K562 (cell line): ENCODE results near the gene CTBP2. TPM values are rescaled to one million over a fixed set of nuclear protein-coding genes. Genes with fewer than 3 reads are reported as not detected.

Experiments
- ATAC-seq: fragments of 200-7000 bp; cut with Tn5 transposase; 3 replicates; pipeline ENCODE4 v1.9.1; 2020; ENCODE audit warnings: moderate library complexity
- BruUV-seq: library from RNA; stranded (reverse); fragments of 400-500 nt; replicated peaks from 2 replicates; lab custom pipeline; 2021; lab: Mats Ljungman, UMichigan
- CTCF ChIA-PET: fragments of 300-600 bp; formaldehyde crosslinking; extraction: SDS; loops from one replicate; lab custom pipeline; 2021; ENCODE audit warnings: low intra/inter-chr PET ratio; lab: Yijun Ruan, JAX
- POLR2A ChIA-PET: fragments of 300-600, 350-650 bp; sonication (Branson Sonifier 250); formaldehyde crosslinking; extraction: SDS; loops from one replicate; lab custom pipeline; 2021; ENCODE audit warnings: antibody characterized with exemption, inconsistent platforms; lab: Yijun Ruan, JAX
- DNase-seq, 4 experiments: peaks; one replicate each; pipeline versions ENCODE4 v3.0.0 to v3.0.0-alpha.2; 2011 to 2018; ENCODE audit warnings: low spot score in 3 of 4, mixed read lengths in 3 of 4; ENCODE audit errors: extremely low read depth in 1 of 4
- FAIRE-seq: peaks from 2 replicates; lab custom pipeline; 2011; peaks lifted over from hg19 to GRCh38; lab: Jason Lieb, UNC
- H2AFZ ChIP-seq: 2 replicates; pipeline ENCODE4 v1.6.0; 2011; ENCODE audit warnings: low read depth, low read length, control low read depth, inconsistent platforms
- H3K27ac ChIP-seq: fragments of 200-600 bp; 3 replicates; pipeline ENCODE4 v1.8.0; 2011; ENCODE audit warnings: low read depth, mild to moderate bottlenecking, control low read depth, inconsistent platforms, low read length, moderate library complexity, mixed read lengths; ENCODE audit errors: extremely low read depth
- H3K27me3 ChIP-seq, 2 experiments: fragments of 300-600 bp in 1 of 2; 2 replicates in 1 of 2; 3 replicates in 1 of 2; pipeline versions ENCODE4 v1.6.0 to v1.8.0; 2011; ENCODE audit warnings: inconsistent platforms in 2 of 2, low read length in 2 of 2, mild to moderate bottlenecking in 1 of 2, mixed read lengths in 1 of 2, moderate library complexity in 1 of 2; ENCODE audit not compliant: control insufficient read depth in 2 of 2, insufficient read depth in 2 of 2
- H3K36me3 ChIP-seq: fragments of 300-600 bp; 3 replicates; pipeline ENCODE4 v1.8.0; 2011; ENCODE audit warnings: mild to moderate bottlenecking, low read length, inconsistent platforms; ENCODE audit not compliant: control insufficient read depth, insufficient read depth
- H3K4me1 ChIP-seq, 2 experiments: fragments of 200-600 bp in 1 of 2; replicated peaks in 1 of 2; 2 replicates in 1 of 2; 3 replicates in 1 of 2; pipeline versions ENCODE4 v1.5.1 to v1.8.0; 2011; ENCODE audit warnings: inconsistent platforms in 2 of 2, low read length in 2 of 2, mild to moderate bottlenecking in 1 of 2, mixed read lengths in 1 of 2, moderate library complexity in 1 of 2; ENCODE audit not compliant: control insufficient read depth in 2 of 2, insufficient read depth in 2 of 2
- H3K4me2 ChIP-seq: 2 replicates; pipeline ENCODE4 v1.6.1; 2011; ENCODE audit warnings: low read length, control low read depth, inconsistent platforms, mixed read lengths; ENCODE audit not compliant: insufficient read depth
- H3K4me3 ChIP-seq: fragments of 200-600 bp; sonication (generic), shearing (Covaris generic); 2 replicates; pipeline ENCODE4 v1.5.1; 2016; ENCODE audit warnings: control low read depth, inconsistent platforms
- H3K79me2 ChIP-seq: fragments of 200-600 bp; 3 replicates; pipeline ENCODE4 v1.8.0; 2011; ENCODE audit warnings: low read length, inconsistent platforms; ENCODE audit not compliant: control insufficient read depth, insufficient read depth
- H3K9ac ChIP-seq, 2 experiments: 2 replicates each; pipeline versions ENCODE4 v1.6.0 to v1.6.1; 2011; ENCODE audit warnings: low read depth in 2 of 2, low read length in 2 of 2, control low read depth in 1 of 2, inconsistent platforms in 1 of 2, mild to moderate bottlenecking in 1 of 2, mixed read lengths in 1 of 2; ENCODE audit not compliant: insufficient read depth in 1 of 2
- H3K9me1 ChIP-seq: one replicate; pipeline ENCODE4 v1.6.0; 2011; ENCODE audit warnings: inconsistent platforms, mild to moderate bottlenecking, low read length, moderate library complexity; ENCODE audit not compliant: control insufficient read depth, insufficient read depth
- H3K9me3 ChIP-seq: replicated peaks from 2 replicates; pipeline ENCODE4 v1.5.1; 2011; ENCODE audit warnings: low read depth, low read length, inconsistent platforms; ENCODE audit not compliant: control insufficient read depth, insufficient read depth
- H4K20me1 ChIP-seq: replicated peaks from 2 replicates; pipeline ENCODE4 v1.6.1; 2011; ENCODE audit warnings: low read length, inconsistent platforms, mixed read lengths; ENCODE audit not compliant: control insufficient read depth, insufficient read depth
- BRF1 ChIP-seq: IDR thresholded peaks from 3 replicates; pipeline ENCODE4 v1.6.1; 2011; ENCODE audit warnings: borderline replicate concordance, mild to moderate bottlenecking; ENCODE audit not compliant: insufficient read length; ENCODE audit errors: extremely low read depth
- CXXC5 ChIP-seq: fragments of 250-450 bp; sonication (Bioruptor Pico); IDR thresholded peaks from 2 replicates; pipeline ENCODE4 v1.8.0; 2022; ENCODE audit warnings: inconsistent platforms, mild to moderate bottlenecking, moderate library complexity
- DNMT1 ChIP-seq: fragments of 450-650 bp; IDR thresholded peaks from 2 replicates; pipeline ENCODE4 v1.6.1; 2016; ENCODE audit warnings: antibody characterized with exemption, mild to moderate bottlenecking
- EZH2 ChIP-seq: IDR thresholded peaks from 2 replicates; pipeline ENCODE4 v1.6.1; 2012; ENCODE audit warnings: low read depth, mild to moderate bottlenecking, inconsistent platforms, low read length, borderline replicate concordance
- GATA2 ChIP-seq: sonication (generic); formaldehyde crosslinking; IDR thresholded peaks from 2 replicates; pipeline ENCODE4 v1.4.0; 2020; ENCODE audit warnings: mild to moderate bottlenecking, missing genetic modification reagents
- GTF2A2 ChIP-seq: IDR thresholded peaks from 2 replicates; pipeline ENCODE4 v1.6.1; 2016; ENCODE audit warnings: mild to moderate bottlenecking, missing genetic modification characterization, missing compliant biosample characterization
- HES1 ChIP-seq: fragments of 450-650 bp; IDR thresholded peaks from 2 replicates; pipeline ENCODE4 v1.6.1; 2016; ENCODE audit warnings: low read depth, mild to moderate bottlenecking, moderate library complexity
- SP1 ChIP-seq: sonication (generic); formaldehyde crosslinking; IDR thresholded peaks from 2 replicates; pipeline ENCODE4 v1.8.1; 2022; ENCODE audit warnings: mild to moderate bottlenecking, missing genetic modification reagents
- TBP ChIP-seq: optimal IDR thresholded peaks from 2 replicates; pipeline ENCODE3; 2011; ENCODE audit warnings: low read depth, low read length, improper control_type of control experiment
- TCF7L2 ChIP-seq: fragments of 150-350 bp; IDR thresholded peaks from 2 replicates; pipeline ENCODE4 v1.6.1; 2016; ENCODE audit warnings: low read depth, mild to moderate bottlenecking, low read length, moderate library complexity
- XRCC3 ChIP-seq: fragments of 450-650 bp; IDR thresholded peaks from 2 replicates; pipeline ENCODE4 v1.6.1; 2017; ENCODE audit warnings: mild to moderate bottlenecking, moderate library complexity
- YY1 ChIP-seq, 3 experiments: IDR thresholded peaks; 2 replicates each; pipeline ENCODE4 v1.6.1; 2011; ENCODE audit warnings: low read length in 2 of 3, mild to moderate bottlenecking in 2 of 3, moderate library complexity in 2 of 3, borderline replicate concordance in 1 of 3, control low read depth in 1 of 3, low read depth in 1 of 3; ENCODE audit not compliant: insufficient read depth in 3 of 3, insufficient replicate concordance in 2 of 3, control insufficient read depth in 1 of 3, insufficient read length in 1 of 3; ENCODE audit errors: extremely low read depth in 1 of 3
- ZFX ChIP-seq: sonication (generic); formaldehyde crosslinking; IDR thresholded peaks from 2 replicates; pipeline ENCODE4 v1.8.0; 2022; ENCODE audit warnings: mild to moderate bottlenecking, missing genetic modification reagents, moderate library complexity
- ZNF23 ChIP-seq: fragments of 250-450 bp; sonication (Bioruptor Pico); IDR thresholded peaks from 2 replicates; pipeline ENCODE4 v1.4.0; 2020; ENCODE audit warnings: mild to moderate bottlenecking
- WGBS: fragments of 100-300 bp; shearing (Covaris generic); methylation state at CpG from one replicate; pipeline ENCODE4 v1.1.6; 2016; ENCODE audit warnings: low coverage, mixed read lengths; ENCODE audit not compliant: insufficient coverage; ENCODE audit errors: missing lambda C conversion rate; 5-methylcytosine and 5-hydroxymethylcytosine counted together
- in situ Hi-C: fragments of 300-500 bp; cut with MboI; formaldehyde crosslinking; loops from 4 replicates; pipeline ENCODE4 v1.15.0; 2018; ENCODE audit warnings: inconsistent platforms, mixed read lengths
- intact Hi-C: fragments of 100-400 bp; cut with micrococcal nuclease; formaldehyde crosslinking; loops from 2 replicates; pipeline ENCODE4 v1.14.2; 2022
- polyA plus RNA-seq, 8 experiments: library from polyadenylated mRNA; depleted of rRNA in 4 of 8; stranded (reverse) in 5 of 8; unstranded in 3 of 8; fragments of >200 nt; fragmentation: Nextera tagmentation in 2 of 8; fragmentation: Illumina TruSeq in 1 of 8; extraction: Ambion mirVana in 2 of 8; extraction: Trizol in 1 of 8; gene quantifications; 2 replicates each; pipeline versions ENCODE4 v1.2.1 to v1.2.3, GENCODE V29; 2011 to 2014; ENCODE audit warnings: inconsistent platforms in 1 of 8, missing spikeins in 1 of 8
- total RNA-seq, 7 experiments: library from RNA; depleted of rRNA in 6 of 7; stranded (reverse); fragments of >200 nt in 6 of 7; fragmentation: Illumina TruSeq in 2 of 7; extraction: Trizol in 2 of 7; gene quantifications; 2 replicates each; pipeline versions ENCODE4 v1.2.1 to v1.2.3, GENCODE V29; 2011 to 2021; ENCODE audit warnings: low replicate concordance in 1 of 7
- TF ChIP-seq, protein P1 (sequence below), 2 experiments: IDR thresholded peaks; 2 replicates each; pipeline ENCODE4 v1.6.1; 2011; ENCODE audit warnings: borderline replicate concordance in 1 of 2, control low read depth in 1 of 2, low read depth in 1 of 2, low read length in 1 of 2, mild to moderate bottlenecking in 1 of 2, mixed read lengths in 1 of 2, moderate library complexity in 1 of 2; ENCODE audit not compliant: insufficient read depth in 1 of 2, insufficient read length in 1 of 2, poor library complexity in 1 of 2, severe bottlenecking in 1 of 2; ENCODE audit errors: extremely low read depth in 1 of 2

The CTBP2 gene
- total and polyA plus RNA-seq, 9 of the 15 experiments (the other 6 are each of a cell fraction or from before 2014, with no cell fraction given) = 1.3 to 8.8 (median 5.1) TPM

GRCh38 chr10:125190946-125191345, 30.6 kb upstream of the CTBP2 start:
- BruUV-seq = no TSS peak

GRCh38 chr10:125190414-125190813, 30.1 kb upstream of the CTBP2 start:
- Histone ChIP-seq H3K4me3 (no peak overlapping the region), H4K20me1 (no peaks in the 10 kb centered on the region), H2AFZ (no peak overlapping the region), H3K4me1 (no peaks in the 10 kb centered on the region; a peak in 1 of 5 replicates), H3K27me3 (peaks cover 2 to 42% of the 10 kb centered on the region in 2 experiments; a peak in 4 of 5 replicates), H3K27ac (no peak overlapping the region), H3K9ac (no peak overlapping the region), H3K4me2 (no peak overlapping the region), H3K9me1 (no peaks in the 10 kb centered on the region), H3K9me3 (no peaks in the 10 kb centered on the region), H3K79me2 (no peaks in the 10 kb centered on the region), H3K36me3 (no peaks in the 10 kb centered on the region)
- DNase-seq (no peak), FAIRE-seq (no peak), ATAC-seq (no peak)
- BruUV-seq = no TSS peak
- in situ Hi-C loops = no loop called here
- ChIA-PET CTCF (no interaction called here), POLR2A (no interaction called here)
- WGBS = 4% methylated on average over 5 of the region's 6 CpGs
- intact Hi-C loops = no loop called here
- TF ChIP-seq GTF2A2 (tag) (no peak), XRCC3 (no peak), TBP (no peak), ZNF23 (CRISPR knock-in tag) (no peak), YY1 (IDR thresholded peaks at IDR 0.05; ENCODE audit: borderline replicate concordance in 1 of 3, control insufficient read depth in 1 of 3, extremely low read depth in 1 of 3, insufficient read depth in 3 of 3, insufficient read length in 1 of 3, insufficient replicate concordance in 2 of 3, low read depth in 1 of 3, low read length in 2 of 3) (no peak), ZFX (CRISPR knock-in tag) (no peak), HES1 (no peak), CXXC5 (CRISPR knock-in tag) (no peak), GATA2 (CRISPR knock-in tag) (no peak), TCF7L2 (no peak)
- TF ChIP-seq, protein P1, sequence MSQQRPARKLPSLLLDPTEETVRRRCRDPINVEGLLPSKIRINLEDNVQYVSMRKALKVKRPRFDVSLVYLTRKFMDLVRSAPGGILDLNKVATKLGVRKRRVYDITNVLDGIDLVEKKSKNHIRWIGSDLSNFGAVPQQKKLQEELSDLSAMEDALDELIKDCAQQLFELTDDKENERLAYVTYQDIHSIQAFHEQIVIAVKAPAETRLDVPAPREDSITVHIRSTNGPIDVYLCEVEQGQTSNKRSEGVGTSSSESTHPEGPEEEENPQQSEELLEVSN (IDR thresholded peaks at IDR 0.05; ENCODE audit: borderline replicate concordance in 1 of 2, extremely low read depth in 1 of 2, insufficient read depth in 1 of 2, insufficient read length in 1 of 2, low read depth in 1 of 2, low read length in 1 of 2, poor library complexity in 1 of 2, severe bottlenecking in 1 of 2) = no peak

More at GRCh38 chr10:125190946-125191345, 30.6 kb upstream of the CTBP2 start:
- no peak for ATAC-seq
- H3K9me3 ChIP-seq = no peaks in the 10 kb centered on the region
- FAIRE-seq = no peak
- no peaks in the 10 kb centered on the region for H3K36me3 ChIP-seq
- no peaks in the 10 kb centered on the region; a peak in 1 of 5 replicates for H3K4me1 ChIP-seq
- DNase-seq = no peak
- H3K9ac ChIP-seq = no peak overlapping the region
- H3K4me2 ChIP-seq = no peak overlapping the region
- intact Hi-C loops (no loop called here), in situ Hi-C loops (no loop called here)
- no peaks in the 10 kb centered on the region for H3K79me2 ChIP-seq
- CTCF ChIA-PET = no interaction called here
- POLR2A ChIA-PET = interaction anchor here (1.3 kb wide), 1 partner anchor 11 kb away, joined by 3 read pairs; no protein-coding TSS in a partner anchor
- H3K27ac ChIP-seq = no peak overlapping the region
- H3K4me3 ChIP-seq = no peak overlapping the region
- TF ChIP-seq BRF1 (no peak), EZH2 (no peak), DNMT1 (no peak), SP1 (CRISPR knock-in tag) (no peak)
- H3K9me1 ChIP-seq = no peaks in the 10 kb centered on the region
- 6% methylated on average over 5 of the region's 8 CpGs for WGBS
- peaks cover 2 to 46% of the 10 kb centered on the region in 2 experiments; a peak in 3 of 5 replicates for H3K27me3 ChIP-seq
- H4K20me1 ChIP-seq = no peaks in the 10 kb centered on the region
- H2AFZ ChIP-seq = no peak overlapping the region
